EL (cell line): ENCODE measurements around the gene HERC6.
"Not testable (repeated sequence)": the region's sequence is repeated elsewhere in the genome, so short reads cannot be mapped to it uniquely, and the experiment has no call there.

Experiments
- DNase-seq: peaks from one replicate; pipeline ENCODE4 v3.0.0-alpha.2; 2016

Gene HERC6

DNA sequence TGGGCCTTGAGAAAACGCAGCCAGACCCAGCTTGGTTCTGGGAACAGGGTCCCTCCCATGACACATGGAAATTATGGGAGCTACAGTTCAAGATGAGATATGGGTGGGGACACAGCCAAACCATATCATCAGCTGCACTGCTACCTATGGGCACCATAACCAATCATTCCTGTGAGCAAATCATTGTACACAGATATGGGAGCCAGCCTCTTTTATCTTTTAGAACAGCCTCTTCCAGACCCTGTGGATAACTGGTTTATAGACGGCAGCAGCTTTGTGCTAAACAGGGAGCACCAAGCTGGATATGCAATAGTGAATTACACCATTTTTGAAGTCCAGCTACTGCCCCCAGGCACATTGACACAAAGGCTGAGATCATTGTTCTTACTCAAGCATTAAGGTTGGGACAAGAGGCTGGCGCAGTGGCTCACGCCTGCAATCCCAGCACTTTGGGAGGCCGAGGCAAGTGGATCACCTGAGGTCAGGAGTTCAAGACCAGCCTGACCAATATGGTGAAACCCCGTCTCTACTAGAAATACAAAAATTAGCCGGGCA, 69.6 kb downstream of the HERC6 start:
- not testable (repeated sequence) for DNase-seq

- DNase-seq = no peak
Measured at GRCh38 chr4:88448889-88449288, 70.2 kb downstream of the HERC6 start.

GRCh38 chr4:88449290-88449689, 70.6 kb downstream of the HERC6 start:
- DNase-seq = no peak

- no peak for DNase-seq
Measured at GRCh38 chr4:88451205-88451604, 72.6 kb downstream of the HERC6 start.

- DNase-seq = no peak
Measured at GRCh38 chr4:88452912-88453311, 74.3 kb downstream of the HERC6 start.

GRCh38 chr4:88456670-88457306, 78.1 kb downstream of the HERC6 start, which contains the start of gene HERC5:
Gene HERC5, plus strand, starts transcription at chr4:88457119. Its CDS starts 151 bp downstream, at chr4:88457270.
- peak; percentile 98 for DNase-seq

- peak; percentile 16 for DNase-seq
Measured at GRCh38 chr4:88457307-88458103, 78.9 kb downstream of the HERC6 start.

- DNase-seq = no peak
Measured at GRCh38 chr4:88458104-88458740, 79.6 kb downstream of the HERC6 start.

- DNase-seq = no peak
Measured at GRCh38 chr4:88465653-88466192, 87.1 kb downstream of the HERC6 start.

- DNase-seq = no peak
Measured at GRCh38 chr4:88467392-88467791, 88.7 kb downstream of the HERC6 start.

DNA sequence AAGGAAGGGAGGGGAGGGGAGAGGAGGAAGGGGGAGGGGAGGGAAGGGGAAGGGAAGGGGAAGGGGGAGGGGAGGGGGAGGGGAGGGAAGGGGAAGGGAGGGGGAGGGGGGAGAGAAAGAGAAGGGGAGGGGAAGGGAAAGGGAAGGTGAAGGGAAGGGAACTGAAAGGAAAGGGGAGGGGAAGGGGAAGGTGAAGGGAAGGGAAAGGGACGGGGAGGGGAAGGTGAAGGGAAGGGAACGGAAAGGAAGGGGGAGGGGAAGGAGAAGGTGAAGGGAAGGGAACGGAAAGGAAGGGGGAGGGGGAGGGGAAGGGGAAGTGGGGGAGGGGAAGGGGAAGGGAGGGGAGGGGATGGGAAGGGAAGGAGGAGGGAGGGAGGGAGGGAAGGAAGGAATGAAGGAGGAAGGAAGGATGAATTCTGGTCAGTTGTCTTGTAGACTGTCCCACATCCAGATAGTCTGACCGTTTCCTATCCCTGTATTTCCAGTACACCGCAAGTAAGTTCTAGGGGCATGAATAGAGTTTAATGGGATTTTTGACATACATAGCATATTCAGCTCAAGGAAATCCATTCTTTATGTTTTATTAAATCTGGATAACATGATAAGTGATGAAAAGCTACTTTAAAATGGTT, 98.7 kb downstream of the HERC6 start:
- no peak for DNase-seq

DNA sequence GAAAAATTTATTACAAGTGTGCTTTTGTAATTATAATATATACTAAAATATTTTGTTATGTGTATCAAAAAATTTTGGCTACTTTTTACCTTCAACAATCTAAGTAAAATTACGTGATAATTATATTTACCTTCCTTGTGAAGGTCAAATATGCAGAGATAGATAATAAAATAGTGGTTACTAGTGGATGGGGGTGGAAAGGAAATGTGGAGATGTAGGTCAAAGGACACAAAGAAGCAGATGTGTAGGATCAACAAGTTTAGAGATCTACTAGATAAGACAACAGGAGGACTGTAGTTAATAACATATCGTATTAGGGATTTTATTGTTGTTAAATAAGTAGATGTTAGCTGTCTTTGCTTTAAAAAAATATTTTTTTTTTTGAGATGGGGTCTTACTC, 99.6 kb downstream of the HERC6 start:
- DNase-seq = no peak

- no peak for DNase-seq
Measured at GRCh38 chr4:88481537-88481936, 102.9 kb downstream of the HERC6 start.

DNA sequence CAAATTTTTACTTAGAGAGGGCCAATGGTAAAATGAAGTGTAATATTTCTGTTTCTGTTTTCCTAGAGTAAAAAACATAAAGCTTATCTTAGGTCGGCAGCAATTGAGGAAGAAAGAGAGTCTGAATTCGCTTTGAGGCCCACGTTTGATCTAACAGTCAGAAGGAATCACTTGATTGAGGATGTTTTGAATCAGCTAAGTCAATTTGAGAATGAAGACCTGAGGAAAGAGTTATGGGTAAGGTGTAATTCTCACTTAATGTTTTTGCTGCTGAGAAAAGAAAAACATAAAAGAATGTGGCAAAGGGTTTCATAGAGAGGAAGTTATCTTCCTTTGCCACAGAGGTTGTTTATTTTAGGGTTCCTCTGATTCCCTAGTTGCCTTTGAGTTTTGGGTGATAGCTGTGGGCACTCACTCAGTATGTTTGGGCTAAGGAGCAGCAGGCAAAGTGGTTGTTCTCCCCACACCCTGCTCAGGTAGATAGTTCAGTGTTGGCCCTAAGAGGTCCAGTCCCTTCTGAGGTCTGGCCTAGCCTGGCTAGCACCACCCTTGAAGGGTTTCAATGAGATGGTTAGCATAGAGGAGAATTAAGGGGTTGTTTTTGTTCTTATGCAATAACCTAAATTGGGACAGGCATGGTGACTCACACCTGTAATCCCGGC, 110.6 kb downstream of the HERC6 start:
- no peak for DNase-seq
